Tibial artery (tissue), 4 donors: ENCODE data around the gene GNAS.

Source experiments
- DNase-seq, 2 donors: peaks; one replicate each; pipeline ENCODE4 v3.0.0-alpha.2; 2019
- H3K27ac ChIP-seq, 2 donors: fragments of 200-600 bp; sonication (generic) in 1 of 2; 1 replicate in 1 of 2; 2 replicates in 1 of 2; pipeline ENCODE4 v1.5.1; 2018 to 2019; ENCODE audit warnings: mild to moderate bottlenecking in 1 of 2
- H3K27me3 ChIP-seq, 2 donors: fragments of 200-600 bp; sonication (generic) in 1 of 2; one replicate each; pipeline versions ENCODE4 v1.5.1 to v1.6.0; 2016 to 2019
- H3K36me3 ChIP-seq, 3 donors: fragments of 200-600 bp; sonication (generic) in 2 of 3; one replicate each; pipeline ENCODE4 v1.5.1; 2016 to 2019; ENCODE audit warnings: mild to moderate bottlenecking in 2 of 3
- H3K4me1 ChIP-seq, 4 donors: fragments of 200-600 bp; sonication (generic) in 2 of 4; 1 replicate in 3 of 4; 2 replicates in 1 of 4; pipeline ENCODE4 v1.5.1; 2016 to 2019
- H3K4me3 ChIP-seq, 2 donors: fragments of 200-600 bp; sonication (generic) in 1 of 2; 1 replicate in 1 of 2; 2 replicates in 1 of 2; pipeline ENCODE4 v1.5.1; 2018 to 2019; ENCODE audit warnings: mild to moderate bottlenecking in 2 of 2
- H3K9me3 ChIP-seq, 3 donors: fragments of 200-600 bp; sonication (generic) in 1 of 3; one replicate each; pipeline ENCODE4 v1.5.1; 2016 to 2019
- intact Hi-C: fragments of 100-400 bp; cut with DNase I; formaldehyde crosslinking; loops from one replicate; pipeline ENCODE4 v1.15.0; 2023; ENCODE audit warnings: low total_unique reads
- TF ChIP-seq, protein P1 (sequence below), 2 experiments: fragments of 200-600 bp in 1 of 2; fragments of 450-650 bp in 1 of 2; IDR thresholded peaks; one replicate each; pipeline ENCODE4 v1.5.1; 2017 to 2019; ENCODE audit warnings: antibody characterized with exemption in 2 of 2, mild to moderate bottlenecking in 1 of 2, moderate library complexity in 1 of 2

Gene GNAS

DNA sequence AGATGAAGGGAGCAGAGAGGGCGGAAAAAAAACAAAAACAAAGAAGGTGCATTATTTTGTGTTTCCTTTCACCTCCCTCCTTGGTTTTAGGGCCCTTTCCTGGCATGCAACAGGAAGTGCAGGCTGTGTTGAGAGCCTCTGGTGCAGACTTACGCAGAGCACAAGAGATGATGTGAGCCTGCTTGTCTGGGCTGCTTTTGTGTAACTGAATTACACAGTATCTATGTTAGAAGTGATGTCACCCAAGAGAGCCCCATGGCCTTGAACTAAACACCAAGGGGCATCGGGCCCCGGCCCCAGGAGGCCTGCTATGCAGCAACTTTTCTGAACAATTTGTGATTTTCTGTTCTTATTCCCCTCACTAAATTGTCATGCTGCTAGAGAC, 25.5 kb downstream of the GNAS start:
- TF ChIP-seq, protein P1, sequence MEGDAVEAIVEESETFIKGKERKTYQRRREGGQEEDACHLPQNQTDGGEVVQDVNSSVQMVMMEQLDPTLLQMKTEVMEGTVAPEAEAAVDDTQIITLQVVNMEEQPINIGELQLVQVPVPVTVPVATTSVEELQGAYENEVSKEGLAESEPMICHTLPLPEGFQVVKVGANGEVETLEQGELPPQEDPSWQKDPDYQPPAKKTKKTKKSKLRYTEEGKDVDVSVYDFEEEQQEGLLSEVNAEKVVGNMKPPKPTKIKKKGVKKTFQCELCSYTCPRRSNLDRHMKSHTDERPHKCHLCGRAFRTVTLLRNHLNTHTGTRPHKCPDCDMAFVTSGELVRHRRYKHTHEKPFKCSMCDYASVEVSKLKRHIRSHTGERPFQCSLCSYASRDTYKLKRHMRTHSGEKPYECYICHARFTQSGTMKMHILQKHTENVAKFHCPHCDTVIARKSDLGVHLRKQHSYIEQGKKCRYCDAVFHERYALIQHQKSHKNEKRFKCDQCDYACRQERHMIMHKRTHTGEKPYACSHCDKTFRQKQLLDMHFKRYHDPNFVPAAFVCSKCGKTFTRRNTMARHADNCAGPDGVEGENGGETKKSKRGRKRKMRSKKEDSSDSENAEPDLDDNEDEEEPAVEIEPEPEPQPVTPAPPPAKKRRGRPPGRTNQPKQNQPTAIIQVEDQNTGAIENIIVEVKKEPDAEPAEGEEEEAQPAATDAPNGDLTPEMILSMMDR (IDR thresholded peaks at IDR 0.05), result no peak
- no peaks in the 10 kb centered on the region for H3K27me3 ChIP-seq
- intact Hi-C loops, result no loop called here
- DNase-seq, result no peak
- H3K9me3 ChIP-seq, result no peaks in the 10 kb centered on the region
- H3K4me1 ChIP-seq, result no peaks in the 10 kb centered on the region
- H3K27ac ChIP-seq, result no peak overlapping the region
- no peaks in the 10 kb centered on the region for H3K36me3 ChIP-seq
- H3K4me3 ChIP-seq, result no peak overlapping the region

DNA sequence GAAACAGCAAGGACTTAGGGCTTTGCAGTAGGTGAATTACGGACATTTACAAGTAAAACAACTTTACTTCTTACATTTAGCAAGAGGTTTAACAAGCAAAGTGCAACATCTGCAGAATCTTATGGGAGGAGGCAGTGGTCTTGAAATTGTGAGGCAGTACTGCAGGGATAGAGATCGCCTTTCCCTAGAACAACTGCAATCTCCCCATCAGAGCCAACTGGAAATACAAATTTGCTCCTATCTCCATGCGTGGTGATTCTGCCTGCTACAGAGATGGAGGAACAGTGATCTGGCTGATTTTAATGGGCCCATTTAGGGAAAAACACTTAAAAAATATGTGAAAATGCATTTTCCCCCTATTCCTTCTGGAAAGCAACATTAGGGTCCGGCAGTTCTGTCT, 25.9 kb downstream of the GNAS start:
- Histone ChIP-seq H3K4me1 (no peaks in the 10 kb centered on the region), H3K36me3 (no peaks in the 10 kb centered on the region), H3K4me3 (no peak overlapping the region), H3K9me3 (no peaks in the 10 kb centered on the region), H3K27me3 (no peaks in the 10 kb centered on the region), H3K27ac (no peak overlapping the region)
- no peak for DNase-seq
- intact Hi-C loops, result no loop called here
- TF ChIP-seq, protein P1 (IDR thresholded peaks at IDR 0.05), result no peak

GRCh38 chr20:58880441-58880840, 27.9 kb downstream of the GNAS start:
- no peak overlapping the region for H3K27ac ChIP-seq
- no peaks in the 10 kb centered on the region for H3K27me3 ChIP-seq
- DNase-seq, result no peak
- no peak overlapping the region for H3K4me3 ChIP-seq
- H3K36me3 ChIP-seq, result no peaks in the 10 kb centered on the region
- intact Hi-C loops, result no loop called here
- no peaks in the 10 kb centered on the region for H3K4me1 ChIP-seq
- H3K9me3 ChIP-seq, result no peaks in the 10 kb centered on the region
- TF ChIP-seq, protein P1 (IDR thresholded peaks at IDR 0.05), result no peak

GRCh38 chr20:58880994-58881752, 28.7 kb downstream of the GNAS start:
- Histone ChIP-seq H3K27me3 (no peaks in the 10 kb centered on the region), H3K27ac (no peak overlapping the region), H3K4me1 (no peaks in the 10 kb centered on the region), H3K4me3 (no peak overlapping the region), H3K36me3 (no peaks in the 10 kb centered on the region), H3K9me3 (no peaks in the 10 kb centered on the region)
- TF ChIP-seq, protein P1 (IDR thresholded peaks at IDR 0.05), result no peak
- no peak for DNase-seq
- intact Hi-C loops, result no loop called here

DNA sequence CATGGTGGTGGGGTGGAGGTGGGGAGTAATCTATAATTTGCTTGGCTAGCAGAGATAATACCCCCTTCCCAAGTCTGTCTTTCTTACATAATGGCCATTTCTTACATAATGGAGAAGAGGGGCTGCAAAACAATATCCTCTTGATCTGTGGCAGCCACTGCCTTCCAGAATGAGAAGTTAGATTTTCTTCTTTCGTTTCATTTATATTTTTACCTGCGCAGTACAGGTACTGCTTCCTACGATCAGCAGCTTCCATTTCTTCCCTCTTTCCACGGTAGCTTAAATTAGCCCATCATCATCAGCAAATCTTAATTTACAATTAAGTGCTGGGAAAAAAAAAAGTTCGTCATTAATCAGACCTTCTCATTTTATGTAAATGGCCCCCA, 30.2 kb downstream of the GNAS start:
- Histone ChIP-seq H3K9me3 (no peaks in the 10 kb centered on the region), H3K36me3 (no peaks in the 10 kb centered on the region), H3K27me3 (no peaks in the 10 kb centered on the region), H3K4me3 (no peak overlapping the region), H3K4me1 (no peaks in the 10 kb centered on the region), H3K27ac (no peak overlapping the region)
- intact Hi-C loops, result no loop called here
- DNase-seq, result no peak
- TF ChIP-seq, protein P1 (IDR thresholded peaks at IDR 0.05), result no peak
